Anterior cingulate cortex (tissue), 58 donors: ENCODE measurements around the gene NMT1.

Experiments used
- DNase-seq, 58 donors: peaks; one replicate each; lab custom pipeline; 2025; lab: John Stamatoyannopoulos, UW

NMT1 gene

DNA sequence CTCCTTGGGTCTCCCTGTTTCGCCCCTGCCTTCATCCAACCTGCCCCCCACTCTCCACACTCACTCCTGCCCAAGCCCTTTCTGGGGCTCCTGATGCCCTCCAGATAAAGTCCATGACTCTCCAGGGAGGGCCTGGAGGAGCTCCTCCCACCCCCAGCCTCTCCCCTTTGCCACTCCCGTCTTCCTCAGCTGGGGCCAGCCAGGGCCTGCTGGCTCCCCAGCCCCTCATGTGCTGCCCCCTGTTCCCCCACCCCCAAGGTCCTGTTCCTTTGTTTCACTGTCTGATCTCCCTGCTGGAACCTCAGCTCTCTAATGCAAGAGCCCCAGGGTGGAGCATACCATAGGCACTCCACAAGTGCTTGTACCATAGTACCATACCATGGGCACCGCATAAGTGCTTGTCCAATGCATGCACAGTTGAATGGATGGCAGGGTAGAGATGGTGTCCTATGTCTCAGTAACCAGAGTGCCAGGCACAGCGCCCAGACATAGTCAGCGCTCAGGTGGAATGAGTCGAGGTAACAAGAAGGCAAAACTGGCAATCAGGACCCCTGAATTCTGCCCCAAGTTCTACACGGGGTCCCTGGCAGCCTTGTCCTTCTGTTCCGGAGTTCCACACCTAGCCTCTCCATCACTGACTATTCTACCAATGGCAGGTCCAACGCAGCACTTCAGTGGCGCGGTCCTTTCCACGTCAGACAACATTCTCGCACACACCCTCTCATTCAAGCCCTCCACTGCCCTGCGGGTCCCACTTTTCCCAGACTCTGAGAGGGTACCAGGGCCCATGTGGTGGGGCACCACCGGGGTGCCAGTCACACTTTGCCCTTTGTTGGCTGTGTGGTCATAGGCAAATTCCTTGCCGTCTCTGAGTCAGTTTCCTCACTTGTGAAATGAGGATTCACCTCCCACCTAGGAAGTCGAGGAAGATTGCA lies 69.8 kb downstream of the NMT1 start:
- DNase-seq, result peak in 1 of 58 donors; percentile 2

- DNase-seq, result peak in 17 of 58 donors; percentile 9 to 52 (median 26)
Observed at GRCh38 chr17:45131616-45132319, 70.7 kb downstream of the NMT1 start.

DNA sequence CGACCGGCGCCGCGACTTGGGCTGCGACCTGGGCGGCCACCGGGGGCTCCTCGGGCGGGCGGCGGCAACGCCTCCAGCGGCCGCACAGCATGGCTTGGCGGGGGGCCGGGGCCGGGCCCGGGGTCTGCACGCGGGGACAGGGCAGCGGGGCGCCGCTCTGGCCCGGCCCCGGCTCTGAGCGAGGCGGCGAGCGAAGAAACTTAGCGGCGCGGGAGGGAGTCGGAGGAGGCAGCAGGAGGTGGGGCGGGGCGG lies 71.1 kb downstream of the NMT1 start, which contains the start of gene PLCD3:
Gene PLCD3 (minus strand): TSS at position 196 of the 252 bp plus-strand sequence. CDS start 105 bp downstream, at position 91.
- DNase-seq, result no peak

- DNase-seq, result peak in 54 of 58 donors; percentile 19 to 84 (median 67)
Observed at GRCh38 chr17:45132572-45133463, 71.7 kb downstream of the NMT1 start.

DNA sequence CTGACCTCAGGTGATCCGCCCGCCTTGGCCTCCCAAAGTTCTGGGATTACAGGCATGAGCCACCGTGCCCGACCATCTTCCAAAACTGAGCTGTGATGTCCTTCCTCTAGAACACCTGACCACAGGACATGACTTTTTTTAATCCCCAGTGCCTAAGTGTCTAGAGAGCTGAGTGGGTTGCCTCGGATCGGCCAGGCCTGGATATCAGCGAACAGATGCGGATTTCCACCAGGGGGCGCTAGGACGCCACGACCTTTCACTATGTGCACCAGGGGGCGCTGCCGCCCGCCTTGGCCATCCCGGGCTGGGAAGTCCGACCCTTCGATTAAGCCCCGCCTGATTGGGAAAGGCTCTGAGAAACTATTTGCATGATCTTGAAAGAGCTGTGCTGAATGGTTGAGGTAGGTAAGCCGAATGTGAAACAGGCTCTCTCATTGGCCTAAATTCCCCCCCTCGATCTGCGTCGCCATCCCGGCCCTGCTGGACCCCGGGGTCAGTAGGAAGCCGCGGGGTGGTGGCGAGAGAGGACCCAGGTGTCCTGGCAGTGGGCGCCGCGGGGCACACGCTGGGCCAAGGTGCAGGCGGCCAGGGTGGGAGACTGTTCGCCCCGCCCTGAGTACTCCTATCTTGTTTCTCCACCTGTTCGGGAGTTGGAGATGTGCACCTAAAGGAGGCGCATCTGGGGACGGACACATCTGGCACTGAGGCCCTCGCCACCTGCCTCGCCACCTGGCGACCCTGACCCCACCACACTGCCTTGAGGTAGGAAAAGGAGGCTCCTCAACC lies 74.3 kb downstream of the NMT1 start, which contains the start of gene ACBD4:
Gene ACBD4 (plus strand): TSS at position 496 of the 786 bp plus-strand sequence. CDS start 458 bp downstream, outside the sequence.
- DNase-seq, result peak; percentile 68 to 98 (median 89)

GRCh38 chr17:45135978-45136791 lies 75.1 kb downstream of the NMT1 start:
- DNase-seq, result peak in 1 of 58 donors; percentile 44

DNA sequence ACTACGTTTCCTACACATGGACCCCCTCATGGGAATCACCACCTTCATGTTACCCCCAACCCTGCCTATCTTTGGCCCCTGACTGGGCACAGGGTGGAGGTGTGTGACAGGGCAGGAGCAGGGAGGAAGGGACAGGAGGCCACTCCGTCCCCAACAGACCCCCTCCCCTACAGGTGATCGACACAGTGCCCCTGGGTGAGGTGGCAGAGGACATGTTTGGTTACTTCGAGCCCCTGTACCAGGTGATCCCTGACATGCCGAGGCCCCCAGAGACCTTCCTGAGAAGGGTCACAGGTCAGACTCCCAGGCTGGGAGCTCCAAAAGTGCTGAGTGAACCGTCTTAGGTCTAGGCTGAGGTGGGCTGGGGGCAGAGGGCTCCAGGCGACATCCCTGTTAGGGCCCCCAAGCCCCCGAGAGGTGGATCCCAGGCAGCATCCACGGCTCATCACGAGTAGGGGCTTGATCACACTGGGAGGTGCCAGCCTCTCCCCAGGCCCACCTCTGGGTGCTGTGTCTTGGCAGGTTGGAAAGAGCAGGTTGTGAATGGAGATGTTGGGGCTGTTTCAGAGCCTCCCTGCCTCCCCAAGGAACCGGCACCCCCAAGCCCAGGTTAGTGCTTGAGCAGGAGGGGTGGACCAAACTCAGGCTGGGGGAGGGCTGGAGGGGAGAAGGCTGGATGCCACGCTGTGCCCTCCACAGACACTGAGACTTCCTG lies 75.9 kb downstream of the NMT1 start:
- no peak for DNase-seq

GRCh38 chr17:45137561-45138305 lies 76.6 kb downstream of the NMT1 start:
- DNase-seq, result no peak

GRCh38 chr17:45138911-45139532 lies 77.9 kb downstream of the NMT1 start:
- DNase-seq, result no peak

DNA sequence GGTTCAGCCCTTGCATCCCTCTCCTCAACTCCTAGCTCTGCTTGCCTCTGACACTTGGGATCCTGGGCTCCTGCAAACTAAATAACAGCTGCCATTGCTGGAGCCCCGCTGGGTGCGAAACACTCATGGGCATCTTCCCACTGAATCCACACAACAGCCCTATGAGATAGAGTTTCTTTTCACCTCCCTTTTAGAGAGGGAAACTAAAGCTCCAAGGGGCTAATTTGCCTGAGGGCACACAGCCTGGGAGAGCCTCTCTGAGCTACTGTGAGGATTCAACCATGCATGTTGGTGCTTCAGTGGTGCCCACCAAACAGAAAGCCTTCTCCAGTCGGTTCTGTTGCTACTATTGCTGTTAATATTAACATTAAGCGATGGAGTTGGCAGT lies 78.4 kb downstream of the NMT1 start:
- no peak for DNase-seq

- no peak for DNase-seq
Observed at GRCh38 chr17:45143094-45143670, 82.1 kb downstream of the NMT1 start.

DNA sequence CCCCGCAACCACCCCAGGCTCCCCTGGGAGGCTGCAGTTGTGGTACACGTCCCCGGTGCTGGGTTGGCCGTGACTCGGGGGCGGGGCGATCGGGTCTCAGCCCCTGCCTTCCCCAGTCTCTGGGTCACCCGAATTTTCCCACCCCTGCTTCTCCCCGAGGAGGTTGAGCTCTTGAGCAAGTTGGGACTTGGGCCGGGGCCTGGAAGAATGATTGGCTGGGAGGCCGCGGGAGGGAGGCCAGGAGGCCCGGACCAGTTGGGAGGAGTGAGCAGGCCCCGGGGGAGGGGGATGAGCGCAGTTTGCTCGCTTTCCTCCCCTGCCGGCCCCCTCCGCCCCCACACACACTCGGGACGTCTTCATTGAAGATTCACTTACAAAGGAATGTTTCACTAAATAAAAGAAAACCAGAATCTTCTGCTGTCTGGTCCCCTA lies 82.7 kb downstream of the NMT1 start:
- DNase-seq, result peak in 39 of 58 donors; percentile 9 to 67 (median 46)

GRCh38 chr17:45144199-45145034 lies 83.3 kb downstream of the NMT1 start:
- DNase-seq, result peak in 18 of 58 donors; percentile 36 to 64 (median 53)

GRCh38 chr17:45145035-45145389 lies 83.9 kb downstream of the NMT1 start:
- DNase-seq, result no peak

- DNase-seq, result peak in 1 of 58 donors; percentile 7
Observed at GRCh38 chr17:45146166-45146565, 85.0 kb downstream of the NMT1 start.

DNA sequence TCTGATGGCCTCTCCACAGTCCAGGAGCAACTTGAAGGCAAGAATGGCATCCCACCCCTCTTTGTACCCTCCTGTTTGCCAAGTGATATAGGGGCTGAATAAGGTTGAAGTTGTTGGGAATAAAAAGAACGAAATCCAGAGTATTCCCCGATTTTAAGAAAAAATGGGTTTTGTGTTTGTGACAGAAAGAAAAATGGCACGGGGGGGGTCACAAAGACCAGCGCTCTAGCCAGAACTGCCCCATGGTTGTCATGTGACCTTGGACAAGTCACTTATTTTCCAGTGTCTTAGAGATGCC lies 85.4 kb downstream of the NMT1 start:
- DNase-seq, result no peak
